Suprapubic skin (tissue), 4 donors: ENCODE data around the gene CERS4. TPM values are rescaled to one million over a fixed set of nuclear protein-coding genes. Genes with fewer than 3 reads are reported as not detected.
"Not testable (repeated sequence)": the region's sequence is repeated elsewhere in the genome, so short reads cannot be mapped to it uniquely, and the experiment has no call there.

Experiments
- DNase-seq, 2 donors: peaks; one replicate each; pipeline ENCODE4 v3.0.0-alpha.2; 2019; ENCODE audit warnings: low spot score in 2 of 2
- H3K27ac ChIP-seq: fragments of 200-600 bp; sonication (generic); one replicate; pipeline ENCODE4 v1.5.1; 2019
- H3K27me3 ChIP-seq: fragments of 200-600 bp; sonication (generic); one replicate; pipeline ENCODE4 v1.5.1; 2019
- H3K36me3 ChIP-seq: fragments of 200-600 bp; sonication (generic); one replicate; pipeline ENCODE4 v1.5.1; 2019
- H3K4me1 ChIP-seq: fragments of 200-600 bp; sonication (generic); one replicate; pipeline ENCODE4 v1.5.1; 2019
- H3K4me3 ChIP-seq: fragments of 200-600 bp; sonication (generic); one replicate; pipeline ENCODE4 v1.5.1; 2019; ENCODE audit warnings: mild to moderate bottlenecking
- H3K9me3 ChIP-seq: fragments of 200-600 bp; sonication (generic); one replicate; pipeline ENCODE4 v1.5.1; 2019
- CTCF ChIP-seq, 2 donors: fragments of 200-600 bp in 1 of 2; fragments of 450-650 bp in 1 of 2; sonication (generic) in 1 of 2; IDR thresholded peaks; one replicate each; pipeline ENCODE4 v1.5.1; 2016 to 2019; ENCODE audit warnings: antibody characterized with exemption in 2 of 2, mild to moderate bottlenecking in 1 of 2, moderate library complexity in 1 of 2
- EP300 ChIP-seq: sonication (generic); formaldehyde crosslinking; IDR thresholded peaks from one replicate; pipeline ENCODE4 v1.6.1; 2017; ENCODE audit warnings: antibody characterized with exemption
- POLR2A ChIP-seq, 2 donors: fragments of 450-650 bp; IDR thresholded peaks; one replicate each; pipeline ENCODE4 v1.6.1; 2017; ENCODE audit warnings: antibody characterized with exemption in 2 of 2, mild to moderate bottlenecking in 2 of 2, moderate library complexity in 2 of 2
- POLR2AphosphoS5 ChIP-seq, 3 donors: sonication (generic); formaldehyde crosslinking; IDR thresholded peaks; one replicate each; pipeline ENCODE4 v1.6.1; 2017; ENCODE audit warnings: antibody characterized with exemption in 3 of 3
- WGBS: methylation state at CpG from one replicate; pipeline ENCODE4 v1.1.5; 2018; 5-methylcytosine and 5-hydroxymethylcytosine counted together
- total RNA-seq, 4 donors: library from RNA; depleted of rRNA; stranded (reverse); fragments of >200 nt; gene quantifications; one replicate each; pipeline ENCODE4 v1.1.0, GENCODE V29; 2016

The CERS4 gene
- total RNA-seq, 4 donors from 2014 or later = 84.6 to 132 (median 118) TPM

GRCh38 chr19:8220481-8220880 is 11.3 kb downstream of the CERS4 start:
- peaks cover 9% of the 10 kb centered on the region for H3K36me3 ChIP-seq
- peaks cover 21% of the 10 kb centered on the region for H3K4me1 ChIP-seq
- H3K27ac ChIP-seq = no peak overlapping the region
- no peaks in the 10 kb centered on the region for H3K27me3 ChIP-seq
- 74% methylated on average over 8 of the region's 11 CpGs for WGBS
- TF ChIP-seq CTCF (IDR thresholded peaks at IDR 0.05) = no peak
- TF ChIP-seq POLR2A (IDR thresholded peaks at IDR 0.05) = no peak
- TF ChIP-seq POLR2AphosphoS5 (IDR thresholded peaks at IDR 0.05) = no peak
- TF ChIP-seq EP300 = no peak
- H3K4me3 ChIP-seq = no peak overlapping the region
- no peak for DNase-seq
- no peaks in the 10 kb centered on the region for H3K9me3 ChIP-seq

GRCh38 chr19:8221161-8221560 is 12.0 kb downstream of the CERS4 start:
- Histone ChIP-seq H3K36me3 (peaks cover 7% of the 10 kb centered on the region), H3K27me3 (no peaks in the 10 kb centered on the region), H3K27ac (peak overlapping the region; percentile 52), H3K4me3 (no peak overlapping the region), H3K4me1 (peaks cover 23% of the 10 kb centered on the region), H3K9me3 (no peaks in the 10 kb centered on the region)
- DNase-seq = peak in 1 of 2 donors; percentile 83
- 59% methylated on average over 6 of the region's 6 CpGs for WGBS
- TF ChIP-seq POLR2A (IDR thresholded peaks at IDR 0.05) = no peak
- TF ChIP-seq EP300 = no peak
- no peak for TF ChIP-seq CTCF (IDR thresholded peaks at IDR 0.05)
- no peak for TF ChIP-seq POLR2AphosphoS5 (IDR thresholded peaks at IDR 0.05)

GRCh38 chr19:8223442-8223841 is 14.3 kb downstream of the CERS4 start:
- peaks cover 30% of the 10 kb centered on the region for H3K4me1 ChIP-seq
- H3K9me3 ChIP-seq = not testable (repeated sequence)
- 52% methylated on average over 7 of the region's 7 CpGs for WGBS

GRCh38 chr19:8224394-8225145 is 15.4 kb downstream of the CERS4 start:
- Histone ChIP-seq H3K27ac (peak overlapping the region; percentile 82), H3K27me3 (no peaks in the 10 kb centered on the region), H3K4me1 (peaks cover 30% of the 10 kb centered on the region), H3K4me3 (peak overlapping the region; percentile 18), H3K9me3 (no peaks in the 10 kb centered on the region), H3K36me3 (no peaks in the 10 kb centered on the region)
- no peak for TF ChIP-seq POLR2AphosphoS5 (IDR thresholded peaks at IDR 0.05)
- DNase-seq = peak; percentile 80 to 83
- 40% methylated on average over 23 of the region's 23 CpGs for WGBS

More at GRCh38 chr19:8223442-8223841, 14.3 kb downstream of the CERS4 start:
- H3K27ac ChIP-seq = peak overlapping the region; percentile 24
- H3K4me3 ChIP-seq, DNase-seq, H3K27me3 ChIP-seq, H3K36me3 ChIP-seq: not testable (repeated sequence)

- peaks cover 6% of the 10 kb centered on the region for H3K4me1 ChIP-seq
- TF ChIP-seq POLR2AphosphoS5 (IDR thresholded peaks at IDR 0.05) (no peak), EP300 (no peak)
Observed at GRCh38 chr19:8231073-8231604, 22.0 kb downstream of the CERS4 start.

GRCh38 chr19:8233370-8233769 is 24.2 kb downstream of the CERS4 start:
- peaks cover 14% of the 10 kb centered on the region for H3K4me1 ChIP-seq
- no peaks in the 10 kb centered on the region for H3K27me3 ChIP-seq
- H3K27ac ChIP-seq = no peak overlapping the region
- DNase-seq = no peak
- no peak for TF ChIP-seq CTCF (IDR thresholded peaks at IDR 0.05)
- no peak for TF ChIP-seq POLR2A (IDR thresholded peaks at IDR 0.05)
- 74% methylated on average over 7 of the region's 7 CpGs for WGBS
- no peaks in the 10 kb centered on the region for H3K36me3 ChIP-seq
- no peak overlapping the region for H3K4me3 ChIP-seq
- no peaks in the 10 kb centered on the region for H3K9me3 ChIP-seq

More at GRCh38 chr19:8231073-8231604, 22.0 kb downstream of the CERS4 start:
- Histone ChIP-seq H3K4me3 (no peak overlapping the region), H3K9me3 (no peaks in the 10 kb centered on the region), H3K27me3 (no peaks in the 10 kb centered on the region), H3K27ac (no peak overlapping the region), H3K36me3 (no peaks in the 10 kb centered on the region)
- no peak for DNase-seq
- WGBS = 97% methylated on average over 3 of the region's 3 CpGs
